ENCODE data around the gene PHLPP2.

DNA sequence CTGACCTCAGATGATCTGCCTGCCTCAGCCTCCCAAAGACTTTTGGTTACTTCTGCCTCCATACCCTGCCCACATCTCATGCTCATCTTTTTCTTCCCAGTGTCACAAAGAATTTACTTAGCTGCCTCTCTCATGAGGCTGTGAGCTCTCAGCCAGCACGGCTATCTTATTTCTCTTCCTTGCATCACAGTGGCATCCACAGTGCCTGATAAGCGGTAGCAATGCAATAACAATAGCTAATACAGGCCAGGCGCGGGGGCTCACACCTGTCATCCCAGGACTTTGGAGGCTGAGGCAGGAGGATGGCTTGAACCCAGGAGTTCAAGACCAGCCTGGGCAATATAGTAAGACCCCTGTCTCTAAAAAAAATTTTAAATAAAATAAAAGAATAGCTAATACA lies 114.1 kb downstream of the PHLPP2 start:
- TF ChIP-seq FOXK2 (IDR thresholded peaks at IDR 0.05) (no peak), SP1 (IDR thresholded peaks at IDR 0.05) (no peak), ZNF384 (IDR thresholded peaks at IDR 0.05) (no peak), LEF1 (IDR thresholded peaks at IDR 0.05; ENCODE audit: borderline replicate concordance) (no peak), SUZ12 (IDR thresholded peaks at IDR 0.05) (no peak), HDGF (IDR thresholded peaks at IDR 0.05; ENCODE audit: borderline replicate concordance) (no peak), CTBP1 (IDR thresholded peaks at IDR 0.05; ENCODE audit: borderline replicate concordance) (no peak), FOXA1 (IDR thresholded peaks at IDR 0.05) (no peak), NFRKB (IDR thresholded peaks at IDR 0.05) (no peak), FOXM1 (IDR thresholded peaks at IDR 0.05; ENCODE audit: borderline replicate concordance) (no peak), TARDBP (IDR thresholded peaks at IDR 0.05) (no peak), ELF4 (IDR thresholded peaks at IDR 0.05) (no peak), ARNT (IDR thresholded peaks at IDR 0.05) (no peak), BHLHE40 (IDR thresholded peaks at IDR 0.05; ENCODE audit: borderline replicate concordance) (no peak)
